Cardiac septum (tissue), 1 donor: ENCODE data around the gene SDE2. TPM values are rescaled to one million over a fixed set of nuclear protein-coding genes. Genes with fewer than 3 reads are reported as not detected.
"Not testable (repeated sequence)": the region's sequence is repeated elsewhere in the genome, so short reads cannot be mapped to it uniquely, and the experiment has no call there.

Experiments
- DNase-seq: peaks from one replicate; pipeline ENCODE4 v3.0.0-alpha.2; 2020; ENCODE audit warnings: low spot score
- intact Hi-C: fragments of 100-400 bp; cut with DNase I; formaldehyde crosslinking; loops from one replicate; pipeline ENCODE4 v1.14.0; 2022
- total RNA-seq: library from RNA; stranded (reverse); fragmentation: NEBNext Ultra II Directional; extraction: Animal tissue kit (Norgen Biotek cat#: 25700); gene quantifications from one replicate; pipeline ENCODE4 v1.2.1, GENCODE V29; 2021
- donor health status: DM: no; HTN: no; CAD: no.

The SDE2 gene
- total RNA-seq, 1 donor from 2014 or later: 14.6 TPM

DNA sequence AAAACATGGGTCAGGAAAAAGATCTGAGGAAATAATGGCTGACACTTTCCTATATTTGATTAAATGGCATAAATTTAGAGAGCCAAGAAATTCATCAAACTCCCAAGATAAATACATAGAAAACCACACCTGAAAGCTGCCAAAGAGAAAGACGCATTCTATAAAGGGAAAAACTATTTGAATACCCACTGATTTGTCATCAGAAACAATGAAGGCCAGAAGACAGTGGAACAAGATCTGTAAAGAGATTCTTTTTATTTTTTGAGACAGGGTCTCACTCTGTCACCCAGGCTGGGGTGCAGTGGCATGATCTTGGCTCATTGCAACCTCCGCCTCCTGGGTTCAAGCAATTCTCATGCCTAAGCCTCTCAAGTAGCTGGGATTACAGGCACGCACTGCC lies 17.4 kb downstream of the SDE2 start:
- intact Hi-C loops: no loop called here
- DNase-seq: no peak

DNA sequence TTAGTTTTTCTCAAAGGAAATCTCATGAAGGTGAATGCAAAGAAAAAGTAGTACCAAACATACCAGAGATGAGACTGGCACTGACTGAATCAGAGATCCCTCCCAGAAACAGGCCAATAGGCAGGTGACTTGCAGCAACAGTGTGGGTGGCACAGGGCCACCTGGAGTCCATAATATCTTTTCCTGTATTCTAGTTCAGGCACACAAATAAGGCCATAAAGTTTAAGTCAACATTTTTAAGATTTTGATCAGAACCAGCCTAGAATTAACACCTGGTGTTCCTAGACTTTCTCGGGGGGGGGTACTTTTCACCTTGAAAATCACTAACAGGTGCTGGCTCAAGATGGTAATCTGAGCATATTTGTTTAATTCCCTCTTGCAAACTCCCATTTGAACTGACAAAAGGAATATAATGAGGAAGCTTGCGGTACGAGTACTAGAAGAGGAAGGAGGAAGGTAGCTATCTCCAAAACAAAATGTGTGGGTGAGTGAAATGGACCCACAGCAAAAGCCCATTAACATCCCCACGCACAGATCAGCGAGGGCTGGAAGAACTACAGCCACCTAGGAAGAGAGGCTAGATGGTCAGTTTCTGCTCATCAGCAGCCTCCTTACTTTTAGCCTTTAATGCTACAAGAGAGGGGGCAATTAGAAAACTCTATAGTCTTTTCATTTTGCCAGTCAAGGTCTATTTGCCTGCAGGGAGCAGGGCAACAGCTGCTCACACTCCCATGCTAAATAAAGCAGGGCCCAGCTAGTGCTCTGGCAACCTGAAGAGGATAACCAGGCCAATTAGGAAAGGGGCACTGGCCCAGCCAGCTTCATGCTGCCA lies 18.9 kb downstream of the SDE2 start:
- no peak for DNase-seq
- intact Hi-C loops: no loop called here

DNA sequence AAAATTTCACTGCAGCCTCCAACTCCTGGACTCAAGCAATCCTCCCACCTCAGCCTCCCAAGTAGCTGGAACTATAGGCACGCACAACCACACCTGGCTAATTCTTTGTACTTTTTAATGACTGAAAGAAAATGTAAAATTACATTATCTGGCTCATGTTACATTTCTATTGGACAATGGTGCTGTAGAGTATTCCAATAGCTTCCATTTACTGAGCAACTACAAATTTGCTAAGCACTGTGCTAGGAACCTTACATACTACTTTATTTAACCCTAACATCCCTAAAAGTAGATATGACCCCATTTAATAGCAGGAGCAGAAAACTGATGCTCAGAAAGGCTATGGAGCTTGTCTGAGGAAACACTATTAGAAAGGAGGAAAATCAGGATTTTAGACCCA lies 19.7 kb downstream of the SDE2 start:
- intact Hi-C loops: loop anchor here (10.0 kb wide), 1 partner anchor 205 kb away; the partner anchor contains the start of gene SRP9
- DNase-seq: no peak

DNA sequence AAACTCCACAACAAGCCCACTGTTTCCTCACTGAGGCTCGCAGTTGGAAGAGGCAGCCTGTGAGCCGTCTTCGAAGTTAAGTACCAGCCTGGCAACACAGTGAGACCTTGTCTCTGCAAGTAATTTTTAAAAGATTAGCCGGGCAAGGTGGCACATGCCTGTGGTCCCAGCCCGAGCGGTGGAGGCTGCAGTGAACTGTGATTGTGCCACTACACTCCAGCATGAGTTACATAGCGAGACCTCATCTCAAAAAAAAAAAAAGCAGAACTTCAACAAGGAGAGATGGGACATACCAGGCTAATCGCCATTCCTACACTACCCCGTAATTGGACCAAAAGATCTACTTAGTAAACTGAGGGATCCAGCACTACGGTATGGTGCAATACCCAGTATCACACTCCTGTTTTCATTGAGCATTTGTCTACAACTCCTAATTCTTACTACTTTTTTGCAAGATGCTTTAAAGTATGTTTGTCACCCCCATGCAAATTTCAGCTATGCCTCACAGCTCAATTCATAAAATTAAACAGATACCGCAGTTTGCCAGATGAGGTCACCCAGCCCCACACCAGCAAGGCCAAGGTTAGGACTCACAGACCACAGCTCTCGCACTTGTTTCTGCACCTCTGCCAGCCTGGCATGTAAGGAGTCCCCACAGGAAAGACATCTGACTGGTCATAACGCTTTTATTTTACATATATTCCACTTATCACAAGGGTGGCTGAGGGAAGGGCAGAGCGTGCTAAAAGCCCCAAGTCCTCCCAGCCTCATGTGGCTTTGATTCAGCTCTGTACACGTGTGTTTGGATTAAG lies 21.0 kb downstream of the SDE2 start:
- intact Hi-C loops: loop anchor here (2.0 to 10.0 kb wide), 2 partner anchors 203 to 503 kb away; partner anchors contain the start of gene SRP9
- no peak for DNase-seq

DNA sequence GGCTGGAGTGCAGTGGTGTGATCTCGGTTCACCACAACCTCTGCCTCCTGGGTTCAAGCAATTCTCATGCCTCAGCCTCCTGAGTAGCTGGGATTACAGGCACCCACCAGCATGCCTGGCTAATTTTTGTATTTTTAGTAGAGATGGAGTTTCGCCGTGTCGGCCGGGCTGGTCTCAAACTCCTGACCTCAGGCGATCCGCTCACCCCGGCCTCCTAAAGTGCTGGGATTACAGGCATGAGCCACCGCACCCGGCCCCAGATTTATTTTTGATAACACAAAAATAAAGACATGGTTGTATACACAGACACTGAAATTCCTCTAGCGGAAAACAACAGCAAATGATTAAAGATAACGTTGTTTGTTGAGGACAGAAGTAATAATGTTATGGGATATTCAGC lies 24.0 kb downstream of the SDE2 start:
- DNase-seq: not testable (repeated sequence)
- intact Hi-C loops: loop anchor here (2.0 to 10.0 kb wide), 2 partner anchors 200 to 656 kb away; partner anchors contain the start of gene SRP9

DNA sequence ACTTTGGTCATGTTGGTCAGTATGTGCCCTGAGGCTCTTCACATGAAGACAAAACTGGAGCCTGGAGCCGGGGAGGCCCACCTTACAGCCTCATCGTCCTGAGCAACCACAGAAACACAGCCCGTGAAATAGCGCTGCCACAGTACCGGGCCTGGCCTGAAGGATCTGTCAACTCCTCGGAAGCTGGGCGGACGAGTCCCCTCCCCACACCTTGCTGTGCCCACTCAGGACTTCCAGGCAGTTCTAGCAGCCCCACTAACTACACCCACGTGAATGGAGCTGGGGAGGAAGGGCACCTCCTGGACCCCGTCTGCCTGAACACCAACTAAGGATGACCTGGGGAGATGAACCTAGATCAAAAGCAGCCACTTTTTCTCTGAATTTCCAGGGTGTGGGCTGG lies 24.7 kb downstream of the SDE2 start:
- no peak for DNase-seq
- intact Hi-C loops: loop anchor here (2.0 to 10.0 kb wide), 3 partner anchors 62 to 656 kb away; partner anchors contain the start of gene SRP9

DNA sequence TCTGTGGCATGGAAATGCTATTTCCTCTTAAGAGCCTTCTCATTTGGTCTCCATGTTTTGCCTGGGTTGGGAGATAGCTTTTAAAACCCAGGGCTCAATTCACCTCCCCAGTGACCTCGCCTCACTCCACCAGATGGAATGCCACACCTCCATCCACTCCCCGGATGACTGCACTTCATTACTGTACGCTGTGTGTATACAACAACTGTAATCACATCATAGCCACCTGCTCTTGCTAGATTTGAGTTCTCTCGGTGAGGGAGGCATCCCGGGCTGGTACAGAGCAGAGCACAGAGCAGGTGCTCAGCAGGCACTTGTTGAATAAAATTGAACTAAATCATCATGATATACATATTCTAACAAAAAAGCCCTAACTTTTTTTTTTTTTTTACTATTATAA lies 26.0 kb downstream of the SDE2 start:
- DNase-seq: no peak
- intact Hi-C loops: loop anchor here (5.0 to 10.0 kb wide), 2 partner anchors 61 to 198 kb away; partner anchors contain the start of gene SRP9

DNA sequence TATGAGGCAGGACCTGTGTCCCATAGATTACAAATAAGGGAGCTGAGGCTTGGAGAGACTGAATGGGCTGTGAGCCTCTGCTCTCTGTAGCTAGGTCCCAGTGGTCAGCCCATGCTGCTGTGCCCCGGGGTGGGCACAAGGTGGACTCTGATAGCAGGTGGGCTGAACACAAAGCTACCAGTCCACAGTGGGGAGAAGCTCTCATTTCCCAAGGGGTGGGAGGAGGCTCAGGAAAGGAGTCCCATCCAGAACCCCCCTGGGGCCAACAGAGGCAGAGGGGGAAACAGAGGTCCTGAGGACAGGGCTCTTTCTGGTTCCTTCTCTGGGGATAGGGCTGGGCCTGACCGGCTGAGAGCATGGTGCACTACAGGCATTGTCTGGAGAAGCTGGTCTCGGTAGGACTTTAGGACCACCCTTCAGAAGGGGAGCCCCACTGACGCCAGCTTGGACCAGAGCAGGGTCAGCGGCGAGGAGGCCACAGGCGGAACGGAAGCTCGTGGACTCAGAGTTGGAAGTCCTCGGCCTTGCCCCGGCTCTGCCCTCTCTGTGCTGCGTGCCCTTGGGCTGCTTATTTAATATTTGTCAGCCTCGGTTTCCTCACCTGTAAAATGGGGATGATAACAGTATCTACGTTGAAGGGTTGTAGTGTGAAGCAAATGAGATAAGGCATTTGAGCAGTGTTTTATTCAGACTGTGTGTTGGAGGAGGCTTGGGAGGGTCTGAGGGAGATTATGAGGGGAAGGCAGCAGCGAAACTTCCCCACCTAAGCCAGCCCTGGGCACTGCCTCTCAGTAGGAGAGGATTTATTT lies 26.6 kb downstream of the SDE2 start:
- intact Hi-C loops: loop anchor here (5.0 to 10.0 kb wide), 2 partner anchors 60 to 198 kb away; partner anchors contain the start of gene SRP9
- no peak for DNase-seq

DNA sequence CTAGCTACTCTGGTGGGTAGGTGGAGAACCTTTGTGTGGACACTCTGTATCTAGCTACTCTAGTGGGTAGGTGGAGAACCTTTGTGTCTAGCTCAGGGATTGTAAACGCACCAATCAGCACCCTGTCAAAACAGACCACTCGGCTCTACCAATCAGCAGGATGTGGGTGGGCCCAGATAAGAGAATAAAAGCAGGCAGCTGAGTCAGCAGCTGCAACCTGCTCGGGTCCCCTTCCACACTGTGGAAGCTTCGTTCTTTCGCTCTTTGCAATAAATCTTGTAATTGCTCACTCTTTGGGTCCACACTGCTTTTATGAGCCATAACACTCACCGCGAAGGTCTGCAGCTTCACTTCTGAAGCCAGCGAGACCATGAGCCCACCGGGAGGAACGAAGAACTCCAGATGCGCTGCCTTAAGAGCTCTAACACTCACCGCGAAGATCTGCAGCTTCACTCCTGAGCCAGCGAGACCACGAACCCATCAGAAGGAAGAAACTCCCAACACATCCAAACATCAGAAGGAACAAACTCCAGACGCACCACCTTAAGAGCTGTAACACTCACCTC lies 28.5 kb downstream of the SDE2 start:
- intact Hi-C loops: loop anchor here (5.0 to 10.0 kb wide), 2 partner anchors 58 to 196 kb away; partner anchors contain the start of gene SRP9
- not testable (repeated sequence) for DNase-seq

DNA sequence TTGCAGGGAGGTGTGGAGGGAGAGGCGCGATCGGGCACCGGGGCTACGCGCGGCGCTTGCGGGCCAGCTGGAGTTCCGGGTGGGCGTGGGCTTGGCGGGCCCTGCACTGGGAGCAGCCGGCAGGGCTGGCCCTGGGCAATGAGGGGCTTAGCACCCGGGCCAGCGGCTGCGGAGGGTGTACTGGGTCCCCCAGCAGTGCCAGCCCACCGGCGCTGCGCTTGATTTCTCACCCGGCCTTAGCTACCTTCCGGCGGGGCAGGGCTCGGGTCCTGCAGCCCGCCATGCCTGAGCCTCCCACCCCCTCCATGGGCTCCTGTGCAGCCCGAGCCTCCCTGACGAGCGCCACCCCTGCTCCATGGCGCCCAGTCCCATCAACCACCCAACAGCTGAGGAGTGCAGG lies 29.4 kb downstream of the SDE2 start:
- DNase-seq: not testable (repeated sequence)
- intact Hi-C loops: loop anchor here (5.0 to 10.0 kb wide), 2 partner anchors 57 to 195 kb away; partner anchors contain the start of gene SRP9

DNA sequence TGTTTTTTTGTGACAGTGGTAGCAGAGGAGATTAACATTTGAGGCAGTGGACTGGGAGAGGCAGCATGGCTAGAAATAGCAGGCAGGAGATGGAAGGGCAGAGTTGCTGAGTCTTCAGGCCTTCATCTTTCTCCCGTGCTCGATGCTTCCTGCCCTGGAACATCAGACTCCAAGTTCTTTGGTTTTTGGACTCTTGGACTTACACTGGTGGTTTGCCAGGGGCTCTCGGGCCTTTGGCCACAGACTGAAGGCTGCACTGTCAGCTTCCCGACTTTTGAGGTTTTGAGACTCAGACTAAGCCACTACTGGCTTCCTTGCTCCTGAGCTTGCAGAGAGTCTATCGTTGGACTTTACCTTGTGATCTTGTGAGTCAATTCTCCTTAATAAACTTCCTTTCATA lies 33.9 kb downstream of the SDE2 start:
- intact Hi-C loops: no loop called here
- DNase-seq: no peak

DNA sequence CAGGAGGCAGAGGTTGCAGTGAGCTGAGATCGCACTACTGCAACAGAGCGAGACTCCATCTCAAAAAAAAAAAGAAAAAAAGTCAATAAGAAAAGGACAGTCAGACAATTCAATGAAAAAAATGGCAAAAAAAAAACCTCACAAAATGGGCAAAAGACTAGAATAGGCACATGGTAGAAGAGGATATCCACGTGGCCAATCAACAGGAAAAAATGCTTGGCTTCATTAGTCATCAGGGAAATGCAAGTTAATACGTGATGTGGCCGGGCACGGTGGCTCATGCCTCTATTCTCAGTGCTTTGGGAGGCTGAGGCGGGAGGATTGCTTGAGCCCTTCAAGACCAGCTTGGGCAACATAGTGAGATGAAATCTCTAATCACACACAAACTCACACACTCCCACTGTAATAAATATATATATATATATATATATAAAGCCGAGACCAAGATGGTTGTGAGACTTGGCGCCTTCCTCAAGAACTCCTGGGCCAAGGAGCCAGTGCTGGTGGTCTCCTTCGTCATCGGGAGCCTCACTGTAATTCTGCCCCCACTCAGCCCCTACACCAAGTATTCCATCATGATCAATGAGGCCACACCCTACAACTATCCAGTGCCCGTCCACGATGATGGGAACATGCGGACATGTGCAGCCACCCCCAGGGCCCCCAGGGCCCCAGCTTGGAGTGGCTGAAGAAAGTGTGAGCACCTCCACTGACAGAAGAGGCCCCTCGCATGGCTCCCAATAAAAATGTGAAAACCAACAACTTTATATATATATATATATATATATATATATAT lies 35.2 kb downstream of the SDE2 start:
- DNase-seq: peak; percentile 24
- intact Hi-C loops: no loop called here

DNA sequence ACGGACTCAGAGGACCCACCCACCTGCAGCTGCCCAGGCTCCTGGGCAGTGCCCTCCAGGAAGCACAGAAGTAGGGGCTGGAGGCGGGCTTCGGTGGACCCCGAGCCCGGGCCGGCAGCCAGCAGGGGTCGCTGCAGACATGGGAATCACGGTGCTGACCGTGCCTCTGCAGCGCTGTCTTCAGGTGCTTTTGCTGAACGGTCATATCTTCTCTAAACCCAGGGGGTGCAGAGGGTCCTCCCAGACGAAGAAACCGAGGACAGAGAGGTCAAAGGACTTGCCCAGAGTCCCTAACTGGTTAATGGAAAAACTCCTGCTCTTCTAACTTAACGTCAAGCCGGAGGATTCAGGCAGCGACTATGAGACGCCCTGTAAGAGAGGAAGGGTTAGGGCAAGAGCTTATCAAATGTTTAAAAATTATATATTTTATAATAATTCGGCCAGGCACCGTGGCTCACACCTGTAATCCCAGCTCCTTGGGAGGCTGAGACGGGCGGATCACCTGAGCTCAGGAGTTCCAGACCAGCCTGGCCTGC lies 36.6 kb downstream of the SDE2 start:
- intact Hi-C loops: no loop called here
- DNase-seq: peak; percentile 74

DNA sequence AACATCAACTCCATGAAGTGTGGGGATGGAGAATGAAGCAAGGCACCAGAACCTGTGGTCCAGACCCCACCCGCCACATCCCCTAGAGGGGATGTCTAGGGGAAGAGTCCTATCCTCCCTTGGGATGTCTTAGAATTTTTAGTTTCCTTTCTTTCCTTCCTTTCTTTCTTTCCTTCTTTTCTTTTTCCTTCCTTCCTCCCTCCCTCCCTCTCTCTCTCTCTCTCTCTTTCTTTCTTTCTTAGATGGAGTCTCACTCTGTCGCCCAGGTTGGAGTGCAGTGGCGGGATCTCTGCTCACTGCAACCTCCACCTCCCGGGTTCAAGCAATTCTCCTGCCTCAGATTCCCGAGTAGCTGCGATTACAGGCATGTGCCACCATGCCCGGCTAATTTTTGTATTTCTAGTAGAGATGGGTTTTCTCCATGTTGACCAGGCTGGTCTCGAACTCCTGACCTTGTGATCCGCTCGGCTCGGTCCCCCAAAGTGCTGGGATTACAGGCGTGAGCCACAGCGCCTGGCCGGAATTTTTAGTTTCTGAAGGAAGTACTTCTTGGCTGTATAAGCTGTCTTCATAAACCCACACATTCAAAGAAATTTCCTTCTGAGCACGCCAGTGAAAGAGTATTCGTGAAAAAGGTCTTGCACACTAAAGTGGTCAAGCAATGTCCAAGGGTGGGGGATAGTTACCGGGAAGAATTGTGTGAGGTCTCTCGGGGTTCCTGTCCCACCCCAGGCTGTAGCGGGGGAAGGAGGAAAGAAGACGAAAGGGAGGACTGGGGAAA lies 37.3 kb downstream of the SDE2 start:
- intact Hi-C loops: no loop called here
- peak; percentile 67 for DNase-seq

DNA sequence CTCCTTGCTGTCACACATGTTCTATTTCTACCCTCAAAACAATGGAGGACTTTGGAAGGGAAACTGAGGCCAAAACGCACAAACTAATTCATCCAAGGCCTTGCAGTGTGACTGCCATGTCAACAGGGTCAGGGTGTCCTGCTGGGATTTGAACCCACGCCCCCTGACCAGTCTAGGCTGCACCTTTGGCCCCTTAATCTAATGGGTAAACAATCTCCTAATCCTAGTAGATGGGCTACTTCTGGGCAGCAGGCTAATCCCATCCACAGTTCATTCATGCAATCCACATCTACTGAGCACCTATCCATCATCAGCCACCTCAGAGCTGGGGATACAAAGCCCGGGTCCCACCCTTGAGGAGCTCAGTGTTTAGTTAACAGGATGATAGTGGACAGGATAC lies 41.1 kb downstream of the SDE2 start:
- intact Hi-C loops: no loop called here
- DNase-seq: peak; percentile 49

DNA sequence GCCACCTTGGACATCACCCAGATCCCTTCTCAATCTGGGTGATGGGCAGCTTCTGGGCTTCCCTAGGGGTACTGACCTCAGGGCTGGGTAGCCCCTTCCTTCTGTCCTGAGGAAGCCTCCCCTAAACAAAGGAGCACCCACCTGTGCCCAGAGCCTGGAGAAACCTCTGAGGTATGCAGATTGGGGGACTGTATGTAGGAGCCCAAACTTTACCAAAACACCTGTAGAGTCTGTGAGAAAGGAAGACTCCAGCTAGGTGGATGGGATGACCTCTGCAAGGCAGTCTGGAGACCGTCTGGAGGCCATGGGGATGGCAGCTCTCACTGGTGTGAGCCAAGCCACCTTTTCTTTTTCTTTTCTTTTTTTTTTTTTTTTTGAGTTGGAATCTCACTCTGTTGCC lies 44.4 kb downstream of the SDE2 start:
- intact Hi-C loops: no loop called here

DNA sequence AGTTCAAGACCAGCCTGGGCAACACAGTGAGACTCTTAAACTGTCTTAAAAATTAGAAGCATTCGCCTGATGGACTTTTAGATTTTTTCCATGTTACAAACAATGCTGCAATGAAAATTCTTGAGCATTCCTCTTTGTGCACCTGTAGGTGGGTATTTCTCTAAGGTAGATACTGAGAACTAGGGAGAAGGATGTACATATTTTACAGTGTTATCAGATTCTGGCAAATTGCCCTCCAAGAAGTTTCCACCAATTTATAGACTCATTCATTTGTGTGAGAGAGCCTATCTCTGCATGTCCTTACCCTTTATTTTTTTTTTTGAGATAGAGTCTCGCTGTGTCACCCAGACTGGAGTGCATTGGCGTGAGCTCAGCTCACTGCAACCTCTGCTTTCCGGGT lies 45.8 kb downstream of the SDE2 start:
- no peak for DNase-seq
- intact Hi-C loops: no loop called here

More for the DNA sequence above, 44.4 kb downstream of the SDE2 start:
- no peak for DNase-seq
